Measurements from ENCODE around the gene PDZD4.

- TF ChIP-seq CTCF (IDR thresholded peaks at IDR 0.05; ENCODE audit: low read length) (no peak), EZH2 (IDR thresholded peaks at IDR 0.05; ENCODE audit: borderline replicate concordance, low read length) (no peak)
Measured at GRCh38 chrX:153851981-153852380, 21.6 kb upstream of the PDZD4 start.
